DND-41 (cell line): ENCODE results near the gene RERG.

Experiments
- ATAC-seq: fragments of 200-7000 bp; cut with Tn5 transposase; 3 replicates; pipeline ENCODE4 v1.9.1; 2021; ENCODE audit warnings: low read depth; ENCODE audit not compliant: insufficient read depth
- DNase-seq: peaks from one replicate; pipeline ENCODE4 v3.0.0-alpha.2; 2020
- H2AFZ ChIP-seq: 2 replicates; pipeline ENCODE4 v1.6.0; 2012; ENCODE audit warnings: low read depth, low read length
- H3K27ac ChIP-seq: 2 replicates; pipeline ENCODE4 v1.5.1; 2012; ENCODE audit warnings: low read length, inconsistent platforms
- H3K27me3 ChIP-seq: fragments of 200-600 bp; sonication (generic); 2 replicates; pipeline ENCODE4 v1.6.0; 2012; ENCODE audit warnings: low read length, mild to moderate bottlenecking, inconsistent platforms; ENCODE audit not compliant: insufficient read depth, poor library complexity
- H3K36me3 ChIP-seq: 2 replicates; pipeline ENCODE4 v1.5.1; 2012; ENCODE audit warnings: low read length, inconsistent platforms; ENCODE audit not compliant: insufficient read depth
- H3K4me1 ChIP-seq: 2 replicates; pipeline ENCODE4 v1.5.1; 2012; ENCODE audit warnings: mild to moderate bottlenecking, low read length; ENCODE audit not compliant: insufficient read depth
- H3K4me2 ChIP-seq: 2 replicates; pipeline ENCODE4 v1.6.0; 2012; ENCODE audit warnings: mild to moderate bottlenecking, moderate library complexity, low read length, inconsistent platforms; ENCODE audit not compliant: insufficient read depth
- H3K4me3 ChIP-seq, 2 experiments: fragments of 200-600 bp in 1 of 2; shearing (Covaris generic) in 1 of 2; 2 replicates each; pipeline ENCODE4 v1.5.1; 2012 to 2016; ENCODE audit warnings: inconsistent platforms in 2 of 2, low read length in 2 of 2, mild to moderate bottlenecking in 2 of 2, low read depth in 1 of 2, moderate library complexity in 1 of 2
- H3K79me2 ChIP-seq: 2 replicates; pipeline ENCODE4 v1.6.0; 2012; ENCODE audit warnings: low read length, inconsistent platforms; ENCODE audit not compliant: insufficient read depth
- H3K9ac ChIP-seq: 2 replicates; pipeline ENCODE4 v1.6.0; 2012; ENCODE audit warnings: low read depth, mild to moderate bottlenecking, inconsistent platforms, low read length, moderate library complexity
- H3K9me3 ChIP-seq: 2 replicates; pipeline ENCODE4 v1.5.1; 2012; ENCODE audit warnings: low read length, moderate library complexity, mild to moderate bottlenecking, inconsistent platforms; ENCODE audit not compliant: insufficient read depth, severe bottlenecking
- H4K20me1 ChIP-seq: 2 replicates; pipeline ENCODE4 v1.6.0; 2012; ENCODE audit warnings: low read length; ENCODE audit not compliant: insufficient read depth
- CTCF ChIP-seq: IDR thresholded peaks from 2 replicates; pipeline ENCODE4 v1.5.1; 2012; ENCODE audit warnings: borderline replicate concordance, low read length, moderate library complexity, mild to moderate bottlenecking; ENCODE audit not compliant: poor library complexity, severe bottlenecking; ENCODE audit errors: extremely low read depth
- EZH2 ChIP-seq: IDR thresholded peaks from 3 replicates; pipeline ENCODE4 v1.6.1; 2012; ENCODE audit warnings: borderline replicate concordance, low read depth, mild to moderate bottlenecking, moderate library complexity, low read length, inconsistent platforms; ENCODE audit not compliant: severe bottlenecking

Gene RERG

GRCh38 chr12:15151161-15152091 is 69.8 kb downstream of the RERG start:
- no peak overlapping the region for H3K4me2 ChIP-seq
- no peaks in the 10 kb centered on the region for H3K9me3 ChIP-seq
- no peaks in the 10 kb centered on the region for H3K4me1 ChIP-seq
- no peaks in the 10 kb centered on the region for H3K36me3 ChIP-seq
- H3K27ac ChIP-seq: no peak overlapping the region
- no peak overlapping the region for H3K4me3 ChIP-seq
- TF ChIP-seq EZH2 (no peak), CTCF (peak; percentile 57)
- ATAC-seq (no peak), DNase-seq (no peak)
- no peaks in the 10 kb centered on the region for H3K79me2 ChIP-seq
- H4K20me1 ChIP-seq: no peaks in the 10 kb centered on the region; the same call in 1 of the 2 replicates
- peaks cover 16% of the 10 kb centered on the region for H3K27me3 ChIP-seq
- no peak overlapping the region for H2AFZ ChIP-seq
- no peak overlapping the region for H3K9ac ChIP-seq

GRCh38 chr12:15146585-15146984 is 74.6 kb downstream of the RERG start:
- Histone ChIP-seq H2AFZ (no peak overlapping the region), H3K36me3 (no peaks in the 10 kb centered on the region), H3K9ac (no peak overlapping the region), H4K20me1 (no peaks in the 10 kb centered on the region), H3K79me2 (no peaks in the 10 kb centered on the region), H3K4me1 (no peaks in the 10 kb centered on the region), H3K27me3 (peaks cover 8% of the 10 kb centered on the region), H3K4me3 (no peak overlapping the region), H3K27ac (no peak overlapping the region), H3K9me3 (no peaks in the 10 kb centered on the region), H3K4me2 (no peak overlapping the region)
- no peak for DNase-seq
- TF ChIP-seq CTCF (no peak), EZH2 (no peak)
- ATAC-seq: no peak

- no peaks in the 10 kb centered on the region for H3K9me3 ChIP-seq
- peaks cover 8% of the 10 kb centered on the region for H3K27me3 ChIP-seq
- ATAC-seq (no peak), DNase-seq (no peak)
- no peak overlapping the region for H3K4me2 ChIP-seq
- no peaks in the 10 kb centered on the region for H3K79me2 ChIP-seq
- H3K4me3 ChIP-seq: no peak overlapping the region
- no peak overlapping the region for H3K9ac ChIP-seq
- no peak for TF ChIP-seq CTCF
- TF ChIP-seq EZH2: no peak
- H3K27ac ChIP-seq: no peak overlapping the region
- H2AFZ ChIP-seq: no peak overlapping the region
- H3K4me1 ChIP-seq: no peaks in the 10 kb centered on the region
- H4K20me1 ChIP-seq: no peaks in the 10 kb centered on the region
- H3K36me3 ChIP-seq: no peaks in the 10 kb centered on the region
These were observed 77.8 kb downstream of the RERG start for GRCh38 chr12:15143467-15143866.
